ENCODE measurements around the gene SLC25A25. TPM values are rescaled to one million over a fixed set of nuclear protein-coding genes. Genes with fewer than 3 reads are reported as not detected.

Gene SLC25A25
- total and polyA plus RNA-seq, 3 experiments from 2014 or later: 17.7 to 19.8 (median 17.8) TPM

- H3K36me3 Mint-ChIP-seq: peaks cover 0 to 26% (median 2%) of the 10 kb centered on the region in 3 donors
- H3K9me3 ChIP-seq (ENCODE audit: low read length): no peaks in the 10 kb centered on the region
- H3K27me3 ChIP-seq (ENCODE audit: insufficient read depth, low read length, poor library complexity, severe bottlenecking): no peaks in the 10 kb centered on the region
- H3K4me1 ChIP-seq (ENCODE audit: insufficient read depth, low read length): peaks cover 51% of the 10 kb centered on the region
- no peaks in the 10 kb centered on the region for H3K27me3 Mint-ChIP-seq
- peak overlapping the region; percentile 3 to 76 (median 70) for H3K4me3 Mint-ChIP-seq
- ChIA-PET CTCF (interaction anchor here (0.6 kb wide), 1 partner anchor 22 kb away, joined by 3 read pairs; no protein-coding TSS in a partner anchor), POLR2A (interaction anchor here (1.1 to 1.2 kb wide), 2 partner anchors 11 to 46 kb away, joined by 4 to 5 read pairs; no protein-coding TSS in a partner anchor)
- H3K9me3 Mint-ChIP-seq: no peaks in the 10 kb centered on the region
- H3K4me1 Mint-ChIP-seq: peaks cover 33 to 51% (median 37%) of the 10 kb centered on the region in 3 donors
- peak overlapping the region; percentile 56 to 88 (median 82) for H3K27ac Mint-ChIP-seq
- no peak overlapping the region for H3K27ac ChIP-seq (ENCODE audit: low read depth, low read length)
- no peaks in the 10 kb centered on the region for H3K36me3 ChIP-seq (ENCODE audit: insufficient read depth, low read length)
- peak overlapping the region; percentile 38 for H3K4me3 ChIP-seq (ENCODE audit: low read length)
- no peak for DNase-seq
These were observed 6.6 kb upstream of the SLC25A25 start for GRCh38 chr9:128061275-128061960.

GRCh38 chr9:128062279-128062678, 5.8 kb upstream of the SLC25A25 start:
- no peak for DNase-seq
- Mint-ChIP-seq H3K4me1 (peaks cover 33 to 51% (median 35%) of the 10 kb centered on the region in 3 donors), H3K4me3 (peak overlapping the region in 6 of 7 donors; percentile 11 to 77 (median 64)), H3K36me3 (peaks cover 0 to 26% (median 2%) of the 10 kb centered on the region in 3 donors), H3K27ac (peak overlapping the region in 7 of 8 donors; percentile 32 to 82 (median 65)), H3K27me3 (no peaks in the 10 kb centered on the region), H3K9me3 (no peaks in the 10 kb centered on the region)
- H3K36me3 ChIP-seq (ENCODE audit: insufficient read depth, low read length): no peaks in the 10 kb centered on the region
- H3K4me3 ChIP-seq (ENCODE audit: low read length): no peak overlapping the region
- no peaks in the 10 kb centered on the region for H3K27me3 ChIP-seq (ENCODE audit: insufficient read depth, low read length, poor library complexity, severe bottlenecking)
- H3K9me3 ChIP-seq (ENCODE audit: low read length): no peaks in the 10 kb centered on the region
- ChIA-PET CTCF (interaction anchor here (2.0 kb wide), 1 partner anchor 120 kb away, joined by 6 read pairs; no protein-coding TSS in a partner anchor), POLR2A (interaction anchor here (1.1 to 1.2 kb wide), 2 partner anchors 10 to 45 kb away, joined by 4 to 5 read pairs; no protein-coding TSS in a partner anchor)
- H3K4me1 ChIP-seq (ENCODE audit: insufficient read depth, low read length): peaks cover 57% of the 10 kb centered on the region
- H3K27ac ChIP-seq (ENCODE audit: low read depth, low read length): no peak overlapping the region

GRCh38 chr9:128062846-128063831, 4.9 kb upstream of the SLC25A25 start:
- H3K4me3 Mint-ChIP-seq: peak overlapping the region in 2 of 7 donors; percentile 31 to 63
- peak overlapping the region in 3 of 8 donors; percentile 9 to 77 (median 34) for H3K27ac Mint-ChIP-seq
- no peaks in the 10 kb centered on the region for H3K27me3 Mint-ChIP-seq
- peaks cover 57% of the 10 kb centered on the region for H3K4me1 ChIP-seq (ENCODE audit: insufficient read depth, low read length)
- no peaks in the 10 kb centered on the region for H3K36me3 ChIP-seq (ENCODE audit: insufficient read depth, low read length)
- peaks cover 0 to 26% (median 2%) of the 10 kb centered on the region in 3 donors for H3K36me3 Mint-ChIP-seq
- H3K4me1 Mint-ChIP-seq: peaks cover 33 to 51% (median 33%) of the 10 kb centered on the region in 3 donors
- no peak for DNase-seq
- POLR2A ChIA-PET: interaction anchor here (0.5 kb wide), 1 partner anchor 1561 kb away, joined by 4 read pairs; no protein-coding TSS in a partner anchor
- H3K9me3 Mint-ChIP-seq: no peaks in the 10 kb centered on the region
- no peak overlapping the region for H3K27ac ChIP-seq (ENCODE audit: low read depth, low read length)
- H3K27me3 ChIP-seq (ENCODE audit: insufficient read depth, low read length, poor library complexity, severe bottlenecking): no peaks in the 10 kb centered on the region
- no peak overlapping the region for H3K4me3 ChIP-seq (ENCODE audit: low read length)
- H3K9me3 ChIP-seq (ENCODE audit: low read length): no peaks in the 10 kb centered on the region
- CTCF ChIA-PET: interaction anchor here (1.2 to 2.0 kb wide), 4 partner anchors 16 to 120 kb away, joined by 3 to 6 read pairs (median 4); no protein-coding TSS in a partner anchor

- peaks cover 62% of the 10 kb centered on the region for H3K4me1 ChIP-seq (ENCODE audit: insufficient read depth, low read length)
- DNase-seq: peak in 1 of 5 donors; percentile 52
- ChIA-PET POLR2A (interaction anchor here (0.6 to 0.9 kb wide), 3 partner anchors 13 to 814 kb away, joined by 3 to 4 read pairs (median 3); partner anchors contain the start of gene DPM2), CTCF (interaction anchor here (1.1 to 1.9 kb wide), 3 partner anchors 31 to 124 kb away, joined by 3 to 8 read pairs (median 6); no protein-coding TSS in a partner anchor)
- no peaks in the 10 kb centered on the region for H3K27me3 ChIP-seq (ENCODE audit: insufficient read depth, low read length, poor library complexity, severe bottlenecking)
- H3K4me1 Mint-ChIP-seq: peaks cover 44 to 60% (median 45%) of the 10 kb centered on the region in 3 donors
- H3K27ac Mint-ChIP-seq: peak overlapping the region; percentile 77 to 95 (median 92)
- peak overlapping the region; percentile 81 for H3K27ac ChIP-seq (ENCODE audit: low read depth, low read length)
- H3K4me3 Mint-ChIP-seq: peak overlapping the region in 6 of 7 donors; percentile 77 to 82 (median 80)
- H3K4me3 ChIP-seq (ENCODE audit: low read length): peak overlapping the region; percentile 64
- peaks cover 0 to 35% (median 4%) of the 10 kb centered on the region in 3 donors for H3K36me3 Mint-ChIP-seq
- H3K9me3 Mint-ChIP-seq: no peaks in the 10 kb centered on the region
- peaks cover 0 to 3% of the 10 kb centered on the region in 2 donors for H3K27me3 Mint-ChIP-seq
- H3K36me3 ChIP-seq (ENCODE audit: insufficient read depth, low read length): no peaks in the 10 kb centered on the region
- H3K9me3 ChIP-seq (ENCODE audit: low read length): no peaks in the 10 kb centered on the region
These were observed 1.9 kb upstream of the SLC25A25 start for GRCh38 chr9:128065907-128066712.

- H3K27me3 ChIP-seq (ENCODE audit: insufficient read depth, low read length, poor library complexity, severe bottlenecking): no peaks in the 10 kb centered on the region
- no peaks in the 10 kb centered on the region for H3K36me3 ChIP-seq (ENCODE audit: insufficient read depth, low read length)
- Mint-ChIP-seq H3K27ac (peak within 1 kb of the TSS; percentile 24 to 95 (median 89)), H3K4me3 (peak within 1 kb of the TSS in 6 of 7 donors; percentile 77 to 97 (median 80)), H3K9me3 (no peaks in the 10 kb centered on the region), H3K27me3 (peaks cover 0 to 3% of the 10 kb centered on the region in 2 donors), H3K4me1 (peaks cover 43 to 58% (median 45%) of the 10 kb centered on the region in 3 donors), H3K36me3 (peaks cover 0 to 29% (median 4%) of the 10 kb centered on the region in 3 donors)
- peaks cover 62% of the 10 kb centered on the region for H3K4me1 ChIP-seq (ENCODE audit: insufficient read depth, low read length)
- peak within 1 kb of the TSS; percentile 99 for H3K4me3 ChIP-seq (ENCODE audit: low read length)
- peak; percentile 91 to 98 (median 97) for DNase-seq
- CTCF ChIA-PET: interaction anchor here (0.9 to 1.9 kb wide), 11 partner anchors 13 to 123 kb away, joined by 3 to 8 read pairs (median 3); partner anchors contain the start of gene EEIG1
- no peaks in the 10 kb centered on the region for H3K9me3 ChIP-seq (ENCODE audit: low read length)
- peak within 1 kb of the TSS; percentile 89 for H3K27ac ChIP-seq (ENCODE audit: low read depth, low read length)
- POLR2A ChIA-PET: interaction anchor here (0.9 to 1.6 kb wide), 6 partner anchors 12 to 616 kb away, joined by 3 to 7 read pairs (median 3); partner anchors contain the start of genes DPM2, EEIG1, LRSAM1 and RPL12
These were observed 1.1 kb upstream of the SLC25A25 start, which contains the start of gene NAIF1 for GRCh38 chr9:128066713-128067644. Gene NAIF1, minus strand, starts transcription at chr9:128067320. Its CDS starts 219 bp downstream, at chr9:128067101.
